Stimulated activated naive CD4-positive, alpha-beta T cell treated with Interleukin-2 at 50 U/mL for 16 hours (primary cell): ENCODE results near the gene S1PR3.

Experiments used
- DNase-seq: peaks from one replicate; lab custom pipeline; 2025; lab: John Stamatoyannopoulos, UW

S1PR3 gene

DNA sequence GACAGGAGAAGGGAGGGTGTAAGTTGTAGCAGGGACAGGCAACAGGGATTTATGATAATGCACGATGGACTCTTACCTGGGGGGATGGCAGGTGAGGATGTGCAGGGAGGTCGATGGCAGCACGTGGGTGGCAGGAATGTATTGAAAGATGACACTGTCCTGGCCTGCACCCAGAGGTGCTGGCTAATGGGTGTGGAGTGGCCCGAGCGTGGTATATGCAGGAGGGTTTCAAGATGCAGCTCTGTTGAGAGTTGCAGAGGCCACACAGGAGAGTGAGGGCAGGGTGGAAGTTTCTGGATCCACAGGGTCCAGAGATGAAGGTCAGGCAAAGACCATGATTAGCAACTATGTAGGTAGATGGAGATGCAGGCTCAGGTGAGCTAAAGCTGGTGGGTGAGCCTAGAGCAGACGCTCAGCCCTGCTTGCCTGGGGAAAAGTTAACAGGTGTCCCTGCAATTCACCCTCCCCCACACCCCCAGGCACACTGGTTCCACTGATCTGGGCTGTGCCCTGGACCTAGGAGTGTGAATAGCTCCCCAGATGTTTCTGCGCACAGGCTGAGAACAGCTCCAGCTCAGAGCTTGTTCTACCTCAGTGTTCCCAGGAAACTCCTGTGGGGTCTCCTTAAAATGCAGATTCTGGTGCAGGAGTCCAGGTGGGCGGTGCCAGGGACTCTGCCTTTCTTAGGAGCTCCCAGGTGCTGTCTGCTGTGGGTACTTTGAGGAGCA lies 21.5 kb upstream of the S1PR3 start:
- no peak for DNase-seq

DNA sequence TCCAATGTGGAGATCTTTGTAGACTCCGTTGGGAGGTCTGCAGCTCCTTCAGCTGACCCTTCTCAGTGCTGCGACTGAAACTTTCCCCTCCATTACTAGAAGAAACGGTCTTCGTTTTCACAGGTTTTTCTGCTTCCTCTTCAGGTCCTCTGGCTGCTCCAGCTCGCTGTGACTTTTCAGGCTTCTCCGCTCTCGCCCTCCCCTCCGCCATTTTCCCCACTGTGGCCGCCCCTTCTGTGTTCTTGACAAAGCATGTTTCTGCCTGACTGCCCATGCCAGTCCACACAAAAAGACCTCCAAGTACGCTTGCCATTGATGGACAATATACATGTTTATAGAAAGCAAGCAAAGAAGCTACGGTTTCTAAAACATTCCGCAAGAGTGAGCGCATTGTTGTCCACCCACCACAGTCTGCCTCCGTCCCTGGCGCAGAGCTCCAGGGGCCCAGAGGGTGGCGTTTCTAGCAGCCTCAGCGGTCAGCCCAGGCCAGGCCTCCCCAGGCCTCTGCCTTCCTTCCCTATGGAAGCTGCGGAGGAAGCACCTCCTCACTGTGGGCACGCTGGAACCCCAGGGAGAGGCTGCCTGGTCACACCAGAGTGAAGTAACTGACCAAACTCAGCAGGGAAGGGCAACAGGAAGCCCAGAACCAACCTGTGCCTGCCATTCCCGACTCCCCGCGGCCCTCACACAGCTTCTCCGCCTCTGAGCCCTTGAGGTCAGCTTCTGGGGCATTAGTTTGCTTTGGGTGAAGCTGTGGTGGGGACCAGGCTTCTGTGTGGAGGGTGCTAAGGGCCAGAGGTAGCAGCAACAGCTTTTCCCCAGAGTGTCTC lies 19.9 kb upstream of the S1PR3 start:
- DNase-seq = no peak

DNA sequence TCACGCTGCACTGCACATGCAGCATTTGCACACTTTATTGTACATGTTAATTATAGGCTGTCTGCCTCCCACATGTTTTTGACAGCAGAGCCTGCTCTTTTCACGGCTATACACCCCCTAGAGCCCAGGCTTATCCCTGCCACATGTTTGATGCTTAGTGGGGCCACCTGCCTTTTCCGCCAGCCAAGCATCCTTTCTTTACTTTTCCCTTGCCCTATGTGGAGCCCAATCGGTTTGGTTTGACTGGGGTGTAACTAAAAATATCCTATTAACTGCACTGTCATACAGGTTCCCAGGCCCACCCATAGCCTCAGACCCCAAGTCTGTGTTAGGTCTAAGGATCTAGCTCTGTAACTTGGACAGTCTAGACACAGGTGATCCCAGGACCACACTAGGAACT lies 18.9 kb upstream of the S1PR3 start:
- DNase-seq = no peak

DNA sequence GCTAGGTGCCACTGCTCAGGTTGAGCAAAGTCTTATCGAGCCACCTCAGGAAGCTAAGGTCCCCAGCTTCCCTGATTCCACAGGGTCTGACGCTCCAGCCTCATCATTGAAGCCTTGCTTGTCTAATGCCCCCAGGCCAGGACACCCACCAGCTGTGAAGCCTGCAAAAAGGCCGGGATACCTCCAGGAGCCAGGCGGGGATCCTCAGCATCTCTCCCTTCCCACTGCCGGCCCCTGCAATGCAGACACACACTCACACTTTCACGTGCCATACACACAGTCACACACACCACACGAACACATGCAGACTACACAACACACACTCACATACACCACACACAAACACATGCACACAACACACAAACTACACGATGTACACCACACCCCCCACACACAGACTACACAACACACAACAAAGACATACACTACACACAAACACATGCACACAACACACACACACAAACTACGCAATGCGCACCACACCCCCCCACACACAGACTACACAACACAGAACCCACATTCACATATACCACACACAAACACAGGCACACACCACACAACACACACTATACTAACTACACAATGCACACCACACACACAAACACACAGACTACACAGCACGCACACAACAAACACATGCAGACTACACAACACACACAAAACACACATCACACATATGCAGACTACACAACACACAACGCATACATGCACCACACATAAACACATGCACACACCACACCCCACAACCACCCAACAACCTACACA lies 17.8 kb upstream of the S1PR3 start:
- no peak for DNase-seq

DNA sequence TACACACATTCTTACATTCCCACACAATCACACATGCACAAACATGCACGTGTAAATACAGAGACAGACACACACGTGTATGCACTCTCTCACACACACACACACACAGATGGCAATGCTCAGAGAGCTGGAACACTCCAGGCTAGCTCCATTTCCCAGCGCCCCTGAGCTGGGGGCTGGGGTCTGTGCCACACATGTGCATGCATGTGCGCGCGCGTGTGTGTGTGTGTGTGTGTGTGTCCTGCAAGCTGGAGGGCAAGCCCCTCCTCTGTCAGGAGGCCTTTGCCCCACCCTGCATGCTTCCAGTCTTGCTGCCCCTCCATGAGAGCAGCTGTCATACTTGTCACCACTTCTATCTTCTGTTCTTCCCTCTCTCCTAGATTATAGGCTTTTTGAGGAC lies 16.6 kb upstream of the S1PR3 start:
- no peak for DNase-seq

DNA sequence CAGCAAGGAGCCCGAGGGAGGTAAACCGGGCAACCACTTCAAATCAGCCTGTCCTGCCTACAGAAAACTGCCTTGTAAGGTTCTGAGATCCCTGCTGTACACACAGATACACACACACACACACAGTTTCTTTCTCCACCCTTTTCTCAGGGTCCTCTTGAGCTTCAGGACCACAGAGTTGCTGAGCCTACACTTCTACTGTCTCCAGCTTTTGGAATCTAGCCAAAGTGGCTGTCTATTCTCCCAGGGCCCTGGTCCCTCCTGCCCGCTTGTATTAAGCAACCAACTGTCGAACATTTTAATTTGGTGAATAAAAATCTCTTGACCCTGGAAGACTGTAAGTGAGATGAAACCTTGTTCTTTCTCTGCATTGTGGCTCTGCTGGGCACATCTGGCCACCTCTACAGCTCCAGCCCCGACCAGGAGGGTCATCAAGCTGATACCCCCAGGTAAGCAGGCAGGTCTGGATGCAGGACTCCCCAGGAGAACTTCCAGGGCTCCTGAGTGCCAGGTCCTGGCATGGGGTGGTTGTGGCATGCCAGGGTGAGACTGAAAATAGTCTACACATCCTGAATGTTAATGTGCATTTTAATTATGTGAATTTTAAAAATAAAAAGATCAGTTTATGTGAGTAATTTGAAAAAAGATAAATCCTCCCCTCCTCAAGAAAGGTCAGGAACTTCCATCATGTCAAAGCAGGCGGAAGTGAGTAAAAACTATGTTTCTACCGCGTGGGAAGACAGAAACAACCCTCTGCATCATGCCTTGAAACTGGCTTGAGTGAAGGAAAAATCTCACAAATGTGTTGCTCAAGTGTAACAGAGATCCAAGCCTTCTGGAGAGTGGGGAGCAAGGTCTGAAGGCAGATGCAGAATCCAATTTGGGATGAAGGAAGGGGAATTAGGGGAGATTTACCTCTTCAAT lies 15.0 kb upstream of the S1PR3 start:
- no peak for DNase-seq

DNA sequence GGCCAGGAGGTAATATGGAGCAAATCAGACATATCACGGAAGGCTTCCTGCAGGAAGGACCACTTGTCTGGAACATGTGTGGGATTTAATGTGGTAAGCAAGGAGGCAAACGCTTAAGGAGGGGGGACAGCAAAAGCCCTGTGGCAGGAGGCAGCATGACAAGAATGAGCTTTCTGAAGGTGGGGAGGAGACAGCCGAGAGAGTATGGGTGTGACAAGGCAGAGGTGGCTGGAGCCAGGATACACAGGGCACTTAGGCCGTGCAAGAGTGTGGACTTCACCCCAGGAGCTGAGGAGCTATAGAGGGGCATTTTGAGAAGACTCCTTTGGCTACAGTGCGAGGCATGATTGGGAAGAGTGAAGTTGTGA lies 14.4 kb upstream of the S1PR3 start:
- DNase-seq = no peak

DNA sequence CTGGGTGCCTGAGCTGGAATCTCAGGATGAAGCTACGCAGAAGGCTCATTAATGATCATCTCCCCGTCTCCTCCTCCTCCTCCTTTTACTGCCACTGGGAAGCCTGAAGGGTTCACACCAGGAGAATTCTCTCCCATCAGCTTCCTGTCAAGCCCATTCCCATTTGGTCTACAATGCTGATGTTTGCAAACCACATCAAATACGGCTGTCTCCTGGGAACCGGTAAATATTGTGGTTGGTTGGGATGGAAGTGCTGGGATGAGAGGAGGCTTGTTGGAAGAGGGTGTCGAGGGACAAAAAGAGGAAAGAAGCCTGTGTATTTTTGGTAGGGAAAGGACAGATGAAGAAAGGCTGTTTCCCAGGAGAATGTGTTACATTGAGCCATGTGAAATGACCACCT lies 13.2 kb upstream of the S1PR3 start:
- no peak for DNase-seq

DNA sequence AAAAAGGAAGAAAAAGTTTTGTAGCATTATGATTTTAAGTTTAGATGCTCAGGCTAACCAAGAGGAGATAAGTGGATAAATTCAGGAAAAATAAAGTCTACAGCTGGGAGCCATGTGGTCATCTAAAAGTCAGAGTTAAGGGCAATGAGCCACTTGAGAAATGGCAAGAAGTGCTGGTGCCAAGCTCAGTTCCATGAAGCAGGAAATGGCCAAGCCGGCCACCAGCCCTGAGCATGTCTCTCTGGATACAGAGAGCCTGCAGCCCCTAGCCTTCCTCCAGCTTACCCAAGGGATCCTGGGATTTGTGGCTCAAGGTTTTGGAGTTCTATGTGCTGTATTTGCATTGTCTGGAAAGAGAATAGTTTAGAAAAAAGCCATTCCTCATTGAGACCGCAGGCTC lies 12.2 kb upstream of the S1PR3 start:
- no peak for DNase-seq

DNA sequence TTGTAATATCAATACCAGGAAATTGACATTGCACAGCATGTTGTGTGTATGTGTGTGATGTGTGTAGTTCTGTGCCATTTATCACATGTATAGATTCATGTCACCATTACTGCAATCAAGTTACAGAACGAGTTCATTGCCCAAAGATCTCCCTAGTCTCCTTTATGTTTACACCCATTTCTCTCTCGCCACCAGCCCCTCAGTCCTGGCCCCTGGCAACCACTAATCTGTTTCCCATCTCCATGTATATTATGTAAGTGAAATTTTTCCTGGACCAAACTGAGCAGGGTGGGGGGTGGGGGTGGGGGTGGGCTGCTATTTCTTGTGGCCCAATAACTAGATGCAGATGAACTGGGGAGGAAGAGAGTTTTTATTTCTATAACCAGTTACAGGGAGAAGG lies 11.5 kb upstream of the S1PR3 start:
- DNase-seq = no peak

DNA sequence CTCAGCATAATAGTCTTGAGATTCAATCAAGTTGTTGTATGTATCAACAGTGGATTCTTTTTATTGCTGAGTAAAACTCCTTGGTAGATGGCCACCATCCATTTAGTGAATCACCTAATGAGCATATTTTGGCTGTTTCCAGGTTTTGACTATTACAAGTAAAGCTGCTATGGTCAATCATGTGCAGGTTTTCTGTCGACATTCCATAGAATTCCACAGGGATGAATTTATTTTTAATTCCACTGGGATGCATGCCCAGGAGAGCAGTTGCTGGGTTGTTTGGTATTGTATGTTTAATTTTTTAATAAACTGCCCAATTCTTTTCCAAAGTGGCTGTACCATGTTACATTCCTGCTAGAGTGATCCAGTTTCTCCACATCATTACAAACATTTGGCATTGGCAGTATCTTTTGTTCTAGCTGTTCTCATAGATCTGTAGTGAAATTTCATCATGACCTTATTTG lies 10.5 kb upstream of the S1PR3 start:
- DNase-seq = no peak

DNA sequence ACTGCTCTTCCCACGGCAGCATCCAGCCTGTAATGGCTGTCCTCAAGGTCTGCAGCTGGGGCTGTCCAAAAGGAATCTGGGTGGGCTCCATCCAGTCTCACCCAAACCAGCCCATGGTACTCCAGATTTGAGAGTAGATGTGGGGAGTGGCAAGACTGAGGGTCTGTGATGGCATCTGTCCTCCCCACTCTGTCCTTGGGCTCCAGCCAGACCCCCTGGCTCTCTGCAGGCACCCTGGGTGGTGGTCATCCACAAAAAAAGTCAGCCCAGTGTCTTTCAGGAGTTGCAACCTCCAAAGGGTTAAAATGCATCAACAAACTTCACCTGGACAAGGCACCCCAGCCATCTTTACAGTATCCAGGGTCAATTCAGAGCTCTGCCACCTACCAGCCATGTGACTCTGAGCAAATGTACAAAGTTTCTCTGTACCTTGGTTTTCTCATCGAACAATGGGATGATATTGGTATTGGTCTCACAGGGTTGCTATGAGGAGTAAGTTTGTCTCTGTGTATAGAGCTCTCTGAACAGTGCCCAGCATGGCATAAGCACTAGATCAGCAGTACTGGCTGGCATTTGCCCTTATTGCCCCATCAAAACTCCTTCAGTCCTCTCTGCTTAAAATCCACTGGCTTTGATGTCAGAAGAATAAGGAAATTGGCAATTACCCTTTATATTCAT lies 7.3 kb upstream of the S1PR3 start:
- DNase-seq = no peak

DNA sequence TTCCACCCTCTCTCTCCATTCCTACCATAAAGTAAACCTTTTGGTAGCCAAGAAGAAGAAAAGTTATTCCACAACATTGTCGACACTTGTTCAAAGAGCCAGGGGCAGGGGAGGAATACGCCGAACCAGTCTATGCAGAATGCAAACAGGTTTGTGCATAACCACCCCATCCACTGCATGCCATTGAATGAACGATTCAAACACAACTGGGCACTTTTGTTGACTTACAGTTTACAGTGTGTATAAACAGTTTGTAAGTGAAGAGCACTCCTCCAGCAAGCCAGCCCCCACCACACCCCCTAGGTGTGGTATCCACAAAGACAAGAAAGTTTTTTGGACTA lies 6.8 kb upstream of the S1PR3 start:
- DNase-seq = no peak

DNA sequence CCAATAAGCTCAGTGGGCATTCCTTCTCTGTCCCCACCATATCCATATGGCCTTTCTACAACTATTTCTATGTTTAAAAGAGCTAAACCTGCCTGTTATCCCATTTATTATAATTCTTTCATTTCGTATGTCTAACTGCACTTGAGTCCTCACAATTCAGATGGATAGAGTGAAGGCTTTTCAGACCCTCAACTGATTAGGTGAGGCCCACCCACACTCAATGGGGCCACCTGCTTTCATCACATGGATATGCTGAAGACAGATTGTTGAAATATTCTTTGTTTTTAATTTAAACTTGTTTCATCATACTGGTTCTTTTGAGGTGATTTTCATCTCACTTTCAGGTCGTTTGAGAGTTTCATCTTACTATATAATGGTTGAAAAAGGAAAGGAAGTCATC lies 5.7 kb upstream of the S1PR3 start:
- no peak for DNase-seq

DNA sequence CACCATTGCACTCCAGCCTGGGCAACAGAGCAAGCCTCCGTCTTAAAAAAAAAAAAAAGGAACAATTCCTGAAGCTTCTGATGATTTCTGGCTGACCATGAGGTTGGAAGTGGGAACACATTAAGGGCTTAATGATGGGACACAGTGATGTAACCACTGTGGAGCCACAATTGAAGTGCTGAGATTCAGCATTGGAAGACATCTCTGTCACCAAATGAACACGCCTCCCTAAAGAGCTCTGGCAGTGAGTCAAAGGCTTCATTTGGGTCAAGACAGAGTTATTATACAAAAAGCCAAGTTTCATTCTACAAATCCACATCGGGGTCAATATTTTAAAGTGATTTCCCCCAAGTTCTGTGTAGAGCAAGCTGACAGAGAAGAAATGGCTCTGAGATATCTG lies 4.5 kb upstream of the S1PR3 start:
- no peak for DNase-seq

DNA sequence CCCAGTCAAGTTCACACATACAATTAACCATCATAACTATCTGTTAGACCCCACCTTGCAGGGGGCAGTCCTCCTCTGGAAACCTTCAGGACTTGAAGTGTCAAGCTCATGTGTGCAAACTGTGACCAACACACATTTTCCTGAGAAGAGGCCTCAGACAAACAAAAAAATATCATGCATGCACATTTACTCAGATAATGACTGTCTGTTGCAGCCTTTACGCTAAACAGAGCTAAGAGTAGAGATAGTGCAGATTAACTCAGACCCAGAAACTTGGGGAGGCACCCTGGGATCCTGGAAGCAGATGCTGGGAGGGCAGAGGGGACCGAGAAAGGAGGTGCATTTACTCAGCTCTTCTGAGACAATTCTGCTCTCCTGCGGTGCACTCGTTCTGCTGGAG lies 3.6 kb upstream of the S1PR3 start:
- DNase-seq = no peak

DNA sequence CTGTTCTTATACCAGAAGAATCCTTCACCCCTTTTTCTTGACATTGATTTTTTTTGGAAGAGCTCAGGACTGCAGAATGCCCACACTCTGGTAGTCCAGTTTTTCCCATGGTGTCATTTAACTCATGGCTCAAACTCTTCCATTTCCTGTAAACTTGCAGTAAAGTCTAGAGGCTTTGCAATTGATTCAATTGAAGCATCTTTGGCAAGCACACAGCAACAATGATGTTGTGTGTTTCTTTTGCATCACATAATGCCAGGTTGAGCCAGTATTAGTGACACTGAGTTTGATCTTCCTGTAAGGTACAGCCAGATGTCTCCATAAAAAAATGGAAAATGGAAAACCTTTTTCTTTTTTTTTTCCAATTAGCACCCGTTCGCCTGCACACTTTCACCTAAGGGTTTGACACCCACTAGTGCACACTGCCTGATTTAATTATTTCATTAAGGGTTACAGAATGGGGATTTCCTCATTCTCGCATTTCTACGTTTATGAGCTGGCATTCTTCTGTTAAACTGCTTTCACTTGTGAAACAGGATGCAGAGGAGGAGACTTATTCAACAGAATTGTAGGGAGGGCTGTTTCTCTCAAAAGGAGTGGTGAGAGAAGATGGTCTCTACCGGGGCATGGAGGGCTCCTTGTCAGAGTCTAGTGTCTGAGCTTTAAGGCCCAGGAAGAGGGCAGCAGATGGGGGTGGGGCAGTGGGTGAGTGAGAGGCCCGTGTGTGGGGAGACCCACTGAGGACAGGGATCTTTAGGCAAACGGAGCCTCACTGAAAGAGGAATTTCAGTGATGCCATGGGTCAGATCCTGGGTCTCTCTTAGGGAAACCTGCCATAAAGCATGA lies 2.2 kb upstream of the S1PR3 start:
- no peak for DNase-seq

DNA sequence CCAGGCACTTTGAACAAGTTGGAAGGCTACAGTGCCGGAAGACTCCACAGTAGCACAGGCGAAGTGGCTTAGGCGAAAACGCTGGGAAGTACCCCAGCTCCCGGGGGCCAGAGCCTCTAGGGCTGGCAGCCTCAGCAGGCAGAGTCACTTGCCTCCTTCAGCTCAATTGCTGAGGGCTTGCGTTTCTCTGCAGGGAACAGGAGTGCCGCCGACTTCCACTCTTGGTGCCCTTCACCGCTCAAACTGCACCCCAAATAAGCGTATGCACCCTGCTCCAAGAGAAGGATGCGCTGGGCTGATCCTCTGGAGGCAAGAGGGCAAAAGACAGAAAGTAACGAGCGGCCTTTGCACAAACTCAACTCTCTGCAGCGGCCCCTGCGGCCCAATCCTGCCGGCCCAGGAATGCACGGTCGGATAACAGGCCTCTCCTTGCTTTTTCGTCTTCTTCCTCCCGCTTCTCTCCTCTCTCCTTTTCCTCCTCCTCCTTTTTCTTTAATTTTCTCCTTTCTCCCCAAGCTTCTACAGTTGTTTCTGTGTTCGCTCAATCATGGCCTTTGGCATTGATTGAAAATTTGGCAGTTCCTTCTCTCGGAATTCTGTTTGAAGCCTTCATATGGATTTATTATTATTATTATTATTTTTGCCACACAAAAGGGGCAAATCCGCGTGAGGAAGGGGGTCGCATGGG lies 1.1 kb upstream of the S1PR3 start:
- DNase-seq = no peak

DNA sequence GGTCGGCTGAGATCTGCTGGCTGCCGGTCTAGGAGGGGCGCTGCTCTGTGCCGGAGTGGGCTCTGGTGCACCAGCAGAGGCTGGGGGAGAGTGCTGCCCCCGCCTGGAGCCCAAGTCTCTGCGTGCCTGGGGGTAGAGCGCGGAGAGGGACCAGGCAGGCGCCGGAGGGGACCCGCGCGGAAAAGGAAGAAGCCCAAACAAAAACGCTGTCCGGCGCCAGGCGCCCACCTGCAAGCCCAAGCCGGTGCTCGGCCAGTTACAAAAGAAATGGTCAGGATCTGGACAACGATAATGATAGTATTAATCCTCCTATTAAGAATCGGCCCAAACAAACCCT lies 571 bp upstream of the S1PR3 start:
- DNase-seq = no peak

DNA sequence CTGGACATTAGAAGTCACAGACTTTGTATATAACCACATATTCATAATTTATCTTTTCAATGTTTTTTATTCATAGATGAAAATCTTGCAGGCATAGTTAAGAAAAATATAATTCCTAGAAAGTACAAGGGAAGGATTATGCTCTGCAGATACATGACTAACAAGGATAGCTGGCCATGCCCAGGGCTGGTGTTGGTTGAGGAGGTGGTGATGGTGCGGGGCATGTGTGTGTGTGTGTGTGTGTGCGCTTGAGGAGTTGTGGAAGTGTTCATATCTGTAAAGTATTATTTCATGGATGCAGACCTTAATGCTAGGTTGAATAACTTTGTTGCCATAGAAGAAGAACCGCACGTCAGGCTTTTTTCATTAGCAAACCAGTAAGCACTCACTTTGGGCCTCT lies 1.3 kb downstream of the S1PR3 start:
- no peak for DNase-seq
